ENCODE measurements around the gene WDFY4.

WDFY4 gene

GRCh38 chr10:48693206-48693605, 8.5 kb downstream of the WDFY4 start:
- no peak for DNase-seq

GRCh38 chr10:48694371-48695030, 9.8 kb downstream of the WDFY4 start:
- DNase-seq: no peak

- DNase-seq: no peak
Measured at GRCh38 chr10:48695636-48696534, 11.2 kb downstream of the WDFY4 start.

- DNase-seq: no peak
Measured at GRCh38 chr10:48696535-48696873, 11.8 kb downstream of the WDFY4 start.

- DNase-seq: no peak
Measured at GRCh38 chr10:48697091-48697490, 12.4 kb downstream of the WDFY4 start.

GRCh38 chr10:48697821-48698764, 13.4 kb downstream of the WDFY4 start:
- no peak for DNase-seq

GRCh38 chr10:48699011-48699627, 14.4 kb downstream of the WDFY4 start:
- no peak for DNase-seq

GRCh38 chr10:48700071-48700470, 15.4 kb downstream of the WDFY4 start:
- no peak for DNase-seq

- peak; percentile 72 for DNase-seq
Measured at GRCh38 chr10:48700493-48700892, 15.8 kb downstream of the WDFY4 start.

- no peak for DNase-seq
Measured at GRCh38 chr10:48701139-48701901, 16.6 kb downstream of the WDFY4 start.

GRCh38 chr10:48701941-48702340, 17.3 kb downstream of the WDFY4 start:
- DNase-seq: no peak

GRCh38 chr10:48703531-48704122, 19.0 kb downstream of the WDFY4 start:
- no peak for DNase-seq

GRCh38 chr10:48704156-48704555, 19.5 kb downstream of the WDFY4 start:
- no peak for DNase-seq

- no peak for DNase-seq
Measured at GRCh38 chr10:48705401-48705938, 20.8 kb downstream of the WDFY4 start.

- DNase-seq: no peak
Measured at GRCh38 chr10:48707472-48707871, 22.8 kb downstream of the WDFY4 start.

- DNase-seq: no peak
Measured at GRCh38 chr10:48708144-48708543, 23.5 kb downstream of the WDFY4 start.

GRCh38 chr10:48710647-48711275, 26.1 kb downstream of the WDFY4 start:
- no peak for DNase-seq

- DNase-seq: no peak
Measured at GRCh38 chr10:48711830-48712229, 27.2 kb downstream of the WDFY4 start.

- DNase-seq: no peak
Measured at GRCh38 chr10:48714088-48714487, 29.4 kb downstream of the WDFY4 start.

- no peak for DNase-seq
Measured at GRCh38 chr10:48716416-48716815, 31.7 kb downstream of the WDFY4 start.

- no peak for DNase-seq
Measured at GRCh38 chr10:48720611-48721010, 35.9 kb downstream of the WDFY4 start.

Data from NCI-H345 (cell line).